ENCODE measurements around the gene IMPG2. TPM values are rescaled to one million over a fixed set of nuclear protein-coding genes. Genes with fewer than 3 reads are reported as not detected.

The IMPG2 gene
- total and polyA plus RNA-seq, 4 donors: 0.04 to 0.54 (median 0.10) TPM

GRCh38 chr3:101279765-101280385, 40.5 kb downstream of the IMPG2 start:
- 67 to 94% methylated on average over 1 of the region's 1 CpG for WGBS, 2 donors
- ATAC-seq (ENCODE audit: insufficient read depth, low FRiP score): no peak
- H3K9me3 ChIP-seq (ENCODE audit: control insufficient read depth in 4 of 4, insufficient read depth in 3 of 4, low read length in 3 of 4): no peaks in the 10 kb centered on the region
- peaks cover 0 to 11% (median 6%) of the 10 kb centered on the region in 5 donors for H3K4me1 ChIP-seq (ENCODE audit: control insufficient read depth in 5 of 5, insufficient read depth in 5 of 5, low read length in 5 of 5)
- H3K27ac ChIP-seq (ENCODE audit: low read depth in 1 of 2, low read length in 1 of 2): no peak overlapping the region
- TF ChIP-seq, protein P1, sequence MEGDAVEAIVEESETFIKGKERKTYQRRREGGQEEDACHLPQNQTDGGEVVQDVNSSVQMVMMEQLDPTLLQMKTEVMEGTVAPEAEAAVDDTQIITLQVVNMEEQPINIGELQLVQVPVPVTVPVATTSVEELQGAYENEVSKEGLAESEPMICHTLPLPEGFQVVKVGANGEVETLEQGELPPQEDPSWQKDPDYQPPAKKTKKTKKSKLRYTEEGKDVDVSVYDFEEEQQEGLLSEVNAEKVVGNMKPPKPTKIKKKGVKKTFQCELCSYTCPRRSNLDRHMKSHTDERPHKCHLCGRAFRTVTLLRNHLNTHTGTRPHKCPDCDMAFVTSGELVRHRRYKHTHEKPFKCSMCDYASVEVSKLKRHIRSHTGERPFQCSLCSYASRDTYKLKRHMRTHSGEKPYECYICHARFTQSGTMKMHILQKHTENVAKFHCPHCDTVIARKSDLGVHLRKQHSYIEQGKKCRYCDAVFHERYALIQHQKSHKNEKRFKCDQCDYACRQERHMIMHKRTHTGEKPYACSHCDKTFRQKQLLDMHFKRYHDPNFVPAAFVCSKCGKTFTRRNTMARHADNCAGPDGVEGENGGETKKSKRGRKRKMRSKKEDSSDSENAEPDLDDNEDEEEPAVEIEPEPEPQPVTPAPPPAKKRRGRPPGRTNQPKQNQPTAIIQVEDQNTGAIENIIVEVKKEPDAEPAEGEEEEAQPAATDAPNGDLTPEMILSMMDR (IDR thresholded peaks at IDR 0.05; ENCODE audit: control extremely low read depth, extremely low read depth): no peak
- DNase-seq: no peak
- no peaks in the 10 kb centered on the region for H3K27me3 ChIP-seq (ENCODE audit: control insufficient read depth in 3 of 3, insufficient read depth in 3 of 3, low read length in 2 of 3)
- no peaks in the 10 kb centered on the region for H3K36me3 ChIP-seq (ENCODE audit: control insufficient read depth in 4 of 4, insufficient read depth in 4 of 4, low read length in 4 of 4)
- H3K4me3 ChIP-seq: no peak overlapping the region
- H3K9ac ChIP-seq (ENCODE audit: insufficient read depth in 1 of 2, low read length in 2 of 2): no peak overlapping the region

DNA sequence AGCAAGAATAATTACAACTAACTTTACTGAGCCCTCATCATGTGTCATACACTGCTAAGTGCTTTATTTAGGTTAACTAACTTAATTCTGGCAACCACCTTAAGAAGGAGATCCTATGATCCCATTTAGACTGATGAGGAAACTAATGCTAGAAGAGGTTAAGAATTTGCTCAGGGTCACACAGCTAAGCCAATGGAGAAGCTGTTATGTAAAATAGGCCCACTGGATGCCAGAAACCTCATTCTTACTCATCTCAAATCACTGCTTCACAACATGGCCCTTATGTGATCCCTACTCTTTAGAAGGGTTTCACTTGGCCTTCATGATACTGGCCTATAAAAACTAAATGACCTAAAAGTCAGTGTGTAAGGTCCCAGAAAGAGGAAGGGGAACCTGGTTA, 41.2 kb downstream of the IMPG2 start:
- TF ChIP-seq, protein P1 (IDR thresholded peaks at IDR 0.05; ENCODE audit: control extremely low read depth, extremely low read depth): no peak
- no peak overlapping the region for H3K27ac ChIP-seq (ENCODE audit: low read depth in 1 of 2, low read length in 1 of 2)
- peaks cover 0 to 11% (median 6%) of the 10 kb centered on the region in 5 donors for H3K4me1 ChIP-seq (ENCODE audit: control insufficient read depth in 5 of 5, insufficient read depth in 5 of 5, low read length in 5 of 5)
- H3K36me3 ChIP-seq (ENCODE audit: control insufficient read depth in 4 of 4, insufficient read depth in 4 of 4, low read length in 4 of 4): no peaks in the 10 kb centered on the region
- no peak overlapping the region for H3K9ac ChIP-seq (ENCODE audit: insufficient read depth in 1 of 2, low read length in 2 of 2)
- ATAC-seq (ENCODE audit: insufficient read depth, low FRiP score) (no peak), DNase-seq (no peak)
- H3K4me3 ChIP-seq: no peak overlapping the region
- no peaks in the 10 kb centered on the region for H3K9me3 ChIP-seq (ENCODE audit: control insufficient read depth in 4 of 4, insufficient read depth in 3 of 4, low read length in 3 of 4)
- no peaks in the 10 kb centered on the region for H3K27me3 ChIP-seq (ENCODE audit: control insufficient read depth in 3 of 3, insufficient read depth in 3 of 3, low read length in 2 of 3)

GRCh38 chr3:101278727-101279126, 41.6 kb downstream of the IMPG2 start:
- Histone ChIP-seq H3K9ac (ENCODE audit: insufficient read depth in 1 of 2, low read length in 2 of 2) (no peak overlapping the region), H3K9me3 (ENCODE audit: control insufficient read depth in 4 of 4, insufficient read depth in 3 of 4, low read length in 3 of 4) (no peaks in the 10 kb centered on the region), H3K27me3 (ENCODE audit: control insufficient read depth in 3 of 3, insufficient read depth in 3 of 3, low read length in 2 of 3) (no peaks in the 10 kb centered on the region), H3K4me3 (no peak overlapping the region), H3K4me1 (ENCODE audit: control insufficient read depth in 5 of 5, insufficient read depth in 5 of 5, low read length in 5 of 5) (peaks cover 0 to 11% (median 6%) of the 10 kb centered on the region in 5 donors), H3K27ac (ENCODE audit: low read depth in 1 of 2, low read length in 1 of 2) (no peak overlapping the region), H3K36me3 (ENCODE audit: control insufficient read depth in 4 of 4, insufficient read depth in 4 of 4, low read length in 4 of 4) (no peaks in the 10 kb centered on the region)
- TF ChIP-seq, protein P1 (IDR thresholded peaks at IDR 0.05; ENCODE audit: control extremely low read depth, extremely low read depth): no peak
- ATAC-seq (ENCODE audit: insufficient read depth, low FRiP score) (no peak), DNase-seq (no peak)

DNA sequence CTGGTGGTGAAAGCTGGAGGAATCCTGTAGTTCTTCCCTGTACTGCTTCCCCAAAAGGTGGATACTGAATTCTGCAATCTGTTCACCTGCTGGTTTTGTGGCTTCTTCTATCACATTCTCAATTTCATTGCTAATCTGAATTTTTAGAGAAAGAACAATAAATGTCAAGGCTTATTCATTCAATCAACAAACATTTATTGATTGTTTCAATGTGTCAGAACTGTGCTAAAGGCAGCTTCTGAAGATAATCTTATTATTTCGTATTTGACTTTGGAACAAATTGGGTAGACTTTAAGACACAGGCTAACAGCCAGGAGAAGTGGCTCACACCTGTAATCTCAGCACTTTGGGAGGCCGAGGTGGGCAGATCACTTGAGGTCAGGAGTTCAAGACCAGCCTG, 46.8 kb downstream of the IMPG2 start:
- H3K4me1 ChIP-seq (ENCODE audit: control insufficient read depth in 5 of 5, insufficient read depth in 5 of 5, low read length in 5 of 5): peaks cover 0 to 5% (median 0%) of the 10 kb centered on the region in 5 donors
- H3K36me3 ChIP-seq (ENCODE audit: control insufficient read depth in 4 of 4, insufficient read depth in 4 of 4, low read length in 4 of 4): peaks cover 0 to 4% (median 0%) of the 10 kb centered on the region in 4 donors
- no peaks in the 10 kb centered on the region for H3K9me3 ChIP-seq (ENCODE audit: control insufficient read depth in 4 of 4, insufficient read depth in 3 of 4, low read length in 3 of 4)
- no peak for DNase-seq
- ATAC-seq (ENCODE audit: insufficient read depth, low FRiP score): no peak
- no peaks in the 10 kb centered on the region for H3K27me3 ChIP-seq (ENCODE audit: control insufficient read depth in 3 of 3, insufficient read depth in 3 of 3, low read length in 2 of 3)
- no peak overlapping the region for H3K27ac ChIP-seq (ENCODE audit: low read depth in 1 of 2, low read length in 1 of 2)
- 95 to 99% methylated on average over 2 of the region's 2 CpGs for WGBS, 2 donors
- no peak overlapping the region for H3K9ac ChIP-seq (ENCODE audit: insufficient read depth in 1 of 2, low read length in 2 of 2)
- H3K4me3 ChIP-seq: no peak overlapping the region
- TF ChIP-seq, protein P1 (IDR thresholded peaks at IDR 0.05; ENCODE audit: control extremely low read depth, extremely low read depth): no peak

Measured in lung (tissue), 12 donors.